Lower leg skin (tissue), 4 donors: ENCODE results near the gene APEH. TPM values are rescaled to one million over a fixed set of nuclear protein-coding genes. Genes with fewer than 3 reads are reported as not detected.

Experiments
- DNase-seq, 2 donors: peaks; one replicate each; pipeline ENCODE4 v3.0.0-alpha.2; 2019; ENCODE audit warnings: low spot score in 2 of 2
- H3K4me3 ChIP-seq: fragments of 200-600 bp; sonication (generic); 2 replicates; pipeline ENCODE4 v1.5.1; 2017; ENCODE audit warnings: mild to moderate bottlenecking, low read depth; ENCODE audit not compliant: poor library complexity, severe bottlenecking
- CTCF ChIP-seq, 3 donors: fragments of 450-650 bp; IDR thresholded peaks; one replicate each; pipeline ENCODE4 v1.5.1; 2016; ENCODE audit warnings: antibody characterized with exemption in 3 of 3, mild to moderate bottlenecking in 3 of 3, moderate library complexity in 2 of 3
- POLR2A ChIP-seq, 2 donors: fragments of 450-650 bp; IDR thresholded peaks; one replicate each; pipeline ENCODE4 v1.6.1; 2016 to 2017; ENCODE audit warnings: antibody characterized with exemption in 2 of 2, mild to moderate bottlenecking in 1 of 2, moderate library complexity in 1 of 2
- WGBS, 2 donors: methylation state at CpG; one replicate each; pipeline ENCODE4 v1.1.5; 2018; 5-methylcytosine and 5-hydroxymethylcytosine counted together
- intact Hi-C: fragments of 100-400 bp; cut with DNase I; formaldehyde crosslinking; loops from one replicate; pipeline ENCODE4 v1.15.0; 2023; ENCODE audit warnings: low total_unique reads
- total RNA-seq, 4 donors: library from RNA; depleted of rRNA; stranded (reverse); fragments of >200 nt; gene quantifications; one replicate each; pipeline ENCODE4 v1.1.0, GENCODE V29; 2016

APEH gene
- total RNA-seq, 4 donors from 2014 or later: 73.8 to 92.4 (median 83.1) TPM

GRCh38 chr3:49724586-49724985 is 50.4 kb downstream of the APEH start:
- H3K4me3 ChIP-seq: no peak overlapping the region
- intact Hi-C loops: loop anchor here (10.0 kb wide), 1 partner anchor 60 kb away; the partner anchor contains the start of gene IP6K1
- TF ChIP-seq POLR2A (IDR thresholded peaks at IDR 0.05): no peak
- TF ChIP-seq CTCF (IDR thresholded peaks at IDR 0.05): no peak
- DNase-seq: peak in 1 of 2 donors; percentile 86
- 13 to 21% methylated on average over 6 of the region's 6 CpGs for WGBS, 2 donors

GRCh38 chr3:49725906-49726681 is 51.9 kb downstream of the APEH start:
- 77 to 79% methylated on average over 11 of the region's 11 CpGs for WGBS, 2 donors
- TF ChIP-seq POLR2A (IDR thresholded peaks at IDR 0.05) (no peak), CTCF (IDR thresholded peaks at IDR 0.05) (no peak)
- DNase-seq: peak in 1 of 2 donors; percentile 84
- H3K4me3 ChIP-seq: no peak overlapping the region
- intact Hi-C loops: loop anchor here (10.0 kb wide), 1 partner anchor 59 kb away; the partner anchor contains the start of gene IP6K1

GRCh38 chr3:49727154-49727923 is 53.2 kb downstream of the APEH start:
- 83 to 94% methylated on average over 14 to 19 of the region's 19 CpGs for WGBS, 2 donors
- no peak overlapping the region for H3K4me3 ChIP-seq
- intact Hi-C loops: loop anchor here (10.0 kb wide), 1 partner anchor 57 kb away; the partner anchor contains the start of gene IP6K1
- TF ChIP-seq CTCF (IDR thresholded peaks at IDR 0.05): no peak
- no peak for TF ChIP-seq POLR2A (IDR thresholded peaks at IDR 0.05)
- DNase-seq: peak in 1 of 2 donors; percentile 84

DNA sequence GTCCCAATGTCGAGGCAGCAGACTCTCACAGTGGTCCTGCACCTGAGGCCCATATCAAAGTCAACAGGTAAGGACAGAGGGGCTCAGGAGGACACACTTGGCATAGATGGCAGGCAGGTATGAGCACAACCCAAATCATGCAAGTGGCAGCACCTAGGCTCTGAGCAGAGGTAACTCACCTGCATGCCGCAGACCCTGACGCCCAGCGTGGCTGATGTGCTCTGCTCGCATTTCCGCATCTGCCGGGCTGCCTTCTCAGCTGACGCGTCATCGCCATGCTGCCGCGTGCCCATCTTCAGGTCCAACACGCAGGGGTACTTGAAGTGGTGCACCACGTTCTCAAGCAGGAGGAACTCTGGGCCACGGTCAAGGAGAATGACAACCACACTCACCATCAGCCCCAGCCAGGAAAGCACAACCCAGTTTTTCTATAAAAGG is 53.8 kb downstream of the APEH start:
- TF ChIP-seq CTCF (IDR thresholded peaks at IDR 0.05) (no peak), POLR2A (IDR thresholded peaks at IDR 0.05) (no peak)
- WGBS, 2 donors: 89 to 94% methylated on average over 15 of the region's 15 CpGs
- peak in 1 of 2 donors; percentile 76 for DNase-seq
- no peak overlapping the region for H3K4me3 ChIP-seq
- intact Hi-C loops: loop anchor here (10.0 kb wide), 1 partner anchor 57 kb away; the partner anchor contains the start of gene IP6K1

GRCh38 chr3:49729966-49730609 is 55.9 kb downstream of the APEH start:
- H3K4me3 ChIP-seq: no peak overlapping the region
- WGBS, 2 donors: 96 to 100% methylated on average over 4 of the region's 4 CpGs
- no peak for TF ChIP-seq CTCF (IDR thresholded peaks at IDR 0.05)
- no peak for TF ChIP-seq POLR2A (IDR thresholded peaks at IDR 0.05)
- intact Hi-C loops: loop anchor here (10.0 kb wide), 1 partner anchor 55 kb away; the partner anchor contains the start of gene IP6K1
- peak in 1 of 2 donors; percentile 53 for DNase-seq
